ENCODE results near the gene CNPY2.
"Not testable (repeated sequence)": the region's sequence is repeated elsewhere in the genome, so short reads cannot be mapped to it uniquely, and the experiment has no call there.

The CNPY2 gene

GRCh38 chr12:56315622-56316473, at the start of gene CNPY2:
Gene CNPY2 (minus strand): TSS chr12:56315988. CDS start chr12:56315217, 771 bp downstream.
- DNase-seq = peak; percentile 86 to 98 (median 92)

- no peak for DNase-seq
These were observed 46.6 kb upstream of the CNPY2 start, which contains the start of gene APOF for GRCh38 chr12:56362130-56363059. Gene APOF (minus strand): TSS chr12:56362857. CDS start chr12:56362745, 112 bp downstream.

GRCh38 chr12:56361487-56362129, 45.8 kb upstream of the CNPY2 start:
- no peak for DNase-seq

GRCh38 chr12:56359851-56360767, 44.3 kb upstream of the CNPY2 start, which contains the start of gene STAT2:
Gene STAT2 (minus strand): TSS chr12:56360107. CDS start chr12:56356571, 3,536 bp downstream.
- DNase-seq = peak; percentile 96 to 100 (median 98)

- DNase-seq = no peak
These were observed 43.2 kb upstream of the CNPY2 start for GRCh38 chr12:56358836-56359532.

- no peak for DNase-seq
These were observed 35.5 kb upstream of the CNPY2 start for GRCh38 chr12:56351325-56351724.

- no peak for DNase-seq
These were observed 34.9 kb upstream of the CNPY2 start for GRCh38 chr12:56350662-56351061.

- no peak for DNase-seq
These were observed 33.0 kb upstream of the CNPY2 start for GRCh38 chr12:56348776-56349175.

GRCh38 chr12:56347255-56347654, 31.5 kb upstream of the CNPY2 start:
- not testable (repeated sequence) for DNase-seq

- DNase-seq = no peak
These were observed 30.9 kb upstream of the CNPY2 start for GRCh38 chr12:56346675-56347074.

- DNase-seq = not testable (repeated sequence)
These were observed 26.5 kb upstream of the CNPY2 start for GRCh38 chr12:56342290-56342689.

- no peak for DNase-seq
These were observed 25.8 kb upstream of the CNPY2 start for GRCh38 chr12:56341616-56342015.

- DNase-seq = no peak
These were observed 23.3 kb upstream of the CNPY2 start for GRCh38 chr12:56339158-56339422.

GRCh38 chr12:56338308-56339157, 22.7 kb upstream of the CNPY2 start, which contains the start of gene IL23A:
Gene IL23A (plus strand): TSS chr12:56338884. CDS start chr12:56339045, 161 bp downstream.
- DNase-seq = peak; percentile 72 to 86 (median 81)

GRCh38 chr12:56337753-56338251, 22.0 kb upstream of the CNPY2 start:
- DNase-seq = no peak

- DNase-seq = no peak
These were observed 20.8 kb upstream of the CNPY2 start for GRCh38 chr12:56336361-56337167.

- DNase-seq = not testable (repeated sequence)
These were observed 19.7 kb upstream of the CNPY2 start for GRCh38 chr12:56335527-56335926.

- peak in 1 of 6 experiments; percentile 29 for DNase-seq
These were observed 18.7 kb upstream of the CNPY2 start for GRCh38 chr12:56334490-56334793.
